Mucosa of stomach (tissue), 1 donor: ENCODE results near the gene LAMB1.
A peak's percentile ranks its signal among the peaks of the same experiment; 100 is the strongest.

Source experiments
- H3K27me3 ChIP-seq: one replicate; pipeline ENCODE4 v1.7.0; 2013; ENCODE audit warnings: mild to moderate bottlenecking, low read length; ENCODE audit not compliant: control insufficient read depth, insufficient read depth
- H3K36me3 ChIP-seq: one replicate; pipeline ENCODE4 v1.7.0; 2013; ENCODE audit warnings: low read length; ENCODE audit not compliant: control insufficient read depth, insufficient read depth
- H3K4me1 ChIP-seq: one replicate; pipeline ENCODE4 v1.7.0; 2013; ENCODE audit warnings: mild to moderate bottlenecking, low read length; ENCODE audit not compliant: control insufficient read depth, insufficient read depth
- H3K4me3 ChIP-seq: one replicate; pipeline ENCODE4 v1.7.0; 2013; ENCODE audit warnings: low read length
- H3K9ac ChIP-seq: one replicate; pipeline ENCODE4 v1.7.0; 2013; ENCODE audit warnings: mild to moderate bottlenecking, low read length, moderate library complexity
- H3K9me3 ChIP-seq: one replicate; pipeline ENCODE4 v1.7.0; 2013; ENCODE audit warnings: mild to moderate bottlenecking, low read length, moderate library complexity; ENCODE audit not compliant: control insufficient read depth
- donor health status: Pancreatic carcinoma.

LAMB1 gene

GRCh38 chr7:108004220-108005142, 1.5 kb upstream of the LAMB1 start:
- peaks cover 11% of the 10 kb centered on the region for H3K4me1 ChIP-seq
- no peak overlapping the region for H3K9ac ChIP-seq
- no peaks in the 10 kb centered on the region for H3K27me3 ChIP-seq
- H3K9me3 ChIP-seq: no peaks in the 10 kb centered on the region
- H3K4me3 ChIP-seq: no peak overlapping the region
- H3K36me3 ChIP-seq: no peaks in the 10 kb centered on the region

GRCh38 chr7:108003599-108003935, 606 bp upstream of the LAMB1 start:
- Histone ChIP-seq H3K27me3 (no peaks in the 10 kb centered on the region), H3K9ac (peak overlapping the region; percentile 74), H3K36me3 (no peaks in the 10 kb centered on the region), H3K4me3 (peak overlapping the region; percentile 26), H3K9me3 (no peaks in the 10 kb centered on the region), H3K4me1 (peaks cover 11% of the 10 kb centered on the region)

GRCh38 chr7:108001764-108002725, 916 bp downstream of the LAMB1 start:
- Histone ChIP-seq H3K36me3 (no peaks in the 10 kb centered on the region), H3K4me3 (peak overlapping the region; percentile 26), H3K27me3 (no peaks in the 10 kb centered on the region), H3K9ac (peak overlapping the region; percentile 74), H3K9me3 (no peaks in the 10 kb centered on the region), H3K4me1 (peaks cover 17% of the 10 kb centered on the region)

DNA sequence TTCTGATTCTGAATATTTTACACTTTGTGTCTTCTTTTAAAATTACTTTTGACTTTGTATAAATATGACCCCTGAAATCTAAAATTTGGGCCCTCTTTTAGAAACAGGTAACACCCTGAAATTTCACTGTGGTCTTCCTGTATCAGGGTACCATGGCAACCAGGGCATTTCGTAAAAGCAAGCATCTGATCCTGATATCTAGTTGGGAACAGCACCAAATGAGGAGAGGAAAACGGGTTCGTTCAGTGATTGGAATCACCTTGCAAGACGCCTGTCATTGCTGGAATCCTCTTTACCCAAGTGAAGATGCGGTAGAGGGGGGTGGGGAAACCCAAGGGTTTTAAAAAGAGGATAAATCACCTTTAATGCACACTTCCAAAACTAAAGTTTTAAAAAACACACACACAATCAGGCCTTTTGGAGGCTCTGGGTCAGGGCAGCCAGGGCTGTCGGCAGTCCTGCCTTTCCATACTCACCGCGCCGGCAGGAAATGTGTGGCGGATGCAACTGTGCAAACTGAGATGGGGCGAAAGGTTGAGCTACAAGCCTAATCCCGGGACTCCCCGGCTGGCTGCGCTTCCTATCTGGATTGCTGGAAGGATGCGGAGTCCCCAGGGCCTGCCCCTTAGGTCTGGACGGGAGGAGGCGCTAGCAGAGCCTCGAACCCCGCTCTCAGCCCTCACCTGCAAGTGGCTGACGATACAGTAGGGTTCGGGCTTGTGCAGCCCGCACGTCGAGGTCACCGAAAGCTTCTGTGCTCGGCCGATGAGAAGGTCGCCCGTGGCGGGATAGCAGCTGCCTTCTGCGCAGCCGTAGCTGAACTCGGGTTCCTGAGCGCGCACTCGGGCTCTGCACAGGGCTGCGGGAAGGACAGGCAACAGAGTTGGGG, 1.8 kb downstream of the LAMB1 start:
- Histone ChIP-seq H3K36me3 (no peaks in the 10 kb centered on the region), H3K4me3 (peak overlapping the region; percentile 26), H3K4me1 (peaks cover 20% of the 10 kb centered on the region), H3K9ac (peak overlapping the region; percentile 74), H3K27me3 (no peaks in the 10 kb centered on the region), H3K9me3 (no peaks in the 10 kb centered on the region)

- H3K4me1 ChIP-seq: peaks cover 26% of the 10 kb centered on the region
- no peaks in the 10 kb centered on the region for H3K9me3 ChIP-seq
- H3K36me3 ChIP-seq: no peaks in the 10 kb centered on the region
- H3K4me3 ChIP-seq: no peak overlapping the region
- no peaks in the 10 kb centered on the region for H3K27me3 ChIP-seq
- no peak overlapping the region for H3K9ac ChIP-seq
These were observed 3.0 kb downstream of the LAMB1 start for GRCh38 chr7:107999779-108000560.

DNA sequence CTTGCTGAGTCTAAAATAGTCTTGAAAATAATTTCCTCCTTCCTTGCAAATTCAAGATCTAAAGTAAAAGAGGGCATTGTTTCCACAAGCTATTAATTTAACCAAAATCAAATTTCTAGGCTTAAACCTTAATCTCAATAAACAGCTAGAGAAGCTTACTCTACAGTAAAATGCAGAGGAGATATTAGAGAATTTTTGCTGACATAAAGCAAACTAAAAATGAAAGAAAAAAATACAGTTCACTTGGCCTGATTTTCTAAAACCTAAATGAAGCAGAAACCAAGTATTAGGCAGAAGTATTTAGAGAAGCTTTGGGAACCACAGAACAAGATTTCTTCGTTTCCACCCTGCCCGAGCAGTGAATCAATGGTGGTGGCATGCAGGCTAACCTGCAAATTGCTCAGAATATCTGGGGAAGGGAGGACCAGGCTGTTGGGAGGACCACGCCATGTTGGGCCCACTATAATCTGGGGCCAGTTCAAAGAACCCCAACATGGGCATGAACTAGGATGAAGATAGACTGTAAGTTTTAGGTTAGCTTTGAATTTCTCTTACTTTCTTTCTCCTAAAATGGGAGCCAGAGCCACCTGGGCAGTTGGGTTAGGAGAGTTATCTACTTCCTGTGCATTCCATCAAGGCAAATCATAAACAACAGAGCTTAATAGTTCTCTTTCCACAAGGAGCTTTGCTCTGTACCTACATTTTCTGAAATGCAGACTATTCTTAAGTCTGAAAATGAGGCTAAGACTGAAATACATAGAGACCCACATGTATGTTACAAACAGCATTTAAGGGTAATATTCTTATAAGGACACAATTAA, 4.1 kb downstream of the LAMB1 start:
- Histone ChIP-seq H3K27me3 (no peaks in the 10 kb centered on the region), H3K4me1 (peaks cover 23% of the 10 kb centered on the region), H3K9me3 (no peaks in the 10 kb centered on the region), H3K9ac (no peak overlapping the region), H3K4me3 (no peak overlapping the region), H3K36me3 (no peaks in the 10 kb centered on the region)

DNA sequence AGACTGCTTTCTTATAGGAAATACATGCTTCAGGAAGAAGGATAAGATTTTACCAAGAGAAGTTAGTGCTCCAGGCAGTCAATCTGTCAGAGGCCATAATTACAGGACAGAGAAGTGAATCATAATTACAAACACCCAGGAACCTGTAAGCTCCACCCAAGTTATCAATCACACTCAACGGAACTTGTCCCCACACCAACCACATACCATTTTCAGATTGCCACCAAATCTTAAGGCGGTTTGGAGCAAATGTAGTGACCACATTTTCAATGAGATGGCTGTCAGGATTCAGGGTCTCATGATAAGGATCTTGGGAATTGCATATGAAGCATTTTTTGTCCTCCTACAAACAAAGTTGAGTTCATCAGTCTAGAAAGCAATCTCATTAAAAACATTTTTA, 4.8 kb downstream of the LAMB1 start:
- Histone ChIP-seq H3K4me1 (peaks cover 27% of the 10 kb centered on the region), H3K9ac (no peak overlapping the region), H3K9me3 (no peaks in the 10 kb centered on the region), H3K4me3 (no peak overlapping the region), H3K27me3 (no peaks in the 10 kb centered on the region), H3K36me3 (no peaks in the 10 kb centered on the region)

DNA sequence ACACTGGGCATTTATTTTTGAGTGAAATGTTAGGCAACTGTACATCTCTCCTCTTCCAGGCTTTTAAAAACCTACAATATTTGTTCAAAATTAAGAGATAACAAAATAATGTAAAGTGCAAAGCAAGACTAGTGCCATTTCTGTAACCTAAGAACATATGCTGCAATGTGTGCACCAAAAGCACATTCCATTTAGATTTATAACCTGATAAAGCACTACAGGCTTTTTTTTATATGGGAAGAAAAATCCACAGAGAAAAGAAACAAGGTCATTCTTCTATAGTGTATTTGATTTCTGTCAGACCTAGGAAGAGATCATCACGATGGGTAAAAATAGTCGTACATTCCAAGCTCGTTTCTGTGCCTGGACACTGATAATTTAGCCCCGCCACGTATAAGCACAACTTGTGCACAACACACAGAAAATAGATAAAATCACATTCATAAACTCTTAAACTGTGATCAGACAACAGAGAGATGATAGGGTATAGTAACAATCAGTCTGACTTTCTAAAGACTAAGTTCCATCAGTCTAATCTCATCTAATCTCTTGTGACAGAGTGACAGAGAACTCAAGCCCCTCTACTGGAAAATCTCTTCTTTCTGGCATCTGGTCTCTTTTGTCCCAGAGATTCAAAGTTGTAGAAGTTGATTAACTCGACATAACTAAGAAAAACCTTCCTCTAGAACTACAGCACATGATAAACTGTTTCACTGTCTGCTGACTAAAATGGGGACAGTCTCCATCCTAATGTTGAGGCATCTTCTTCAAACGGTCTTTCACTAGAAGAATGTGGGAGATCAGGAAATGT, 6.7 kb downstream of the LAMB1 start:
- Histone ChIP-seq H3K4me3 (no peak overlapping the region), H3K36me3 (no peaks in the 10 kb centered on the region), H3K4me1 (peaks cover 27% of the 10 kb centered on the region), H3K9ac (no peak overlapping the region), H3K27me3 (no peaks in the 10 kb centered on the region), H3K9me3 (no peaks in the 10 kb centered on the region)

- Histone ChIP-seq H3K36me3 (no peaks in the 10 kb centered on the region), H3K4me3 (no peak overlapping the region), H3K9me3 (no peaks in the 10 kb centered on the region), H3K9ac (no peak overlapping the region), H3K27me3 (no peaks in the 10 kb centered on the region), H3K4me1 (peaks cover 27% of the 10 kb centered on the region)
These were observed 7.5 kb downstream of the LAMB1 start for GRCh38 chr7:107995184-107996071.
